Measurements from ENCODE around the gene DYNC1LI2. TPM values are rescaled to one million over a fixed set of nuclear protein-coding genes. Genes with fewer than 3 reads are reported as not detected.

Gene DYNC1LI2
- total and polyA plus RNA-seq, 9 of the 15 experiments (the other 6 are each of a cell fraction or from before 2014, with no cell fraction given), result 5.1 to 48.9 (median 38.2) TPM

GRCh38 chr16:66728117-66728787 lies 23.2 kb downstream of the DYNC1LI2 start (continued):
- peak; percentile 22 for TF ChIP-seq CTCFL (IDR thresholded peaks at IDR 0.05; ENCODE audit: borderline replicate concordance, insufficient read depth, low read depth, low read length, poor library complexity, severe bottlenecking)
- TF ChIP-seq RAD21 (CRISPR knock-in tag; conservative IDR thresholded peaks at IDR 0.05 in 1 of 2, IDR thresholded peaks at IDR 0.05 in 1 of 2), result peak; percentile 35 to 58; a peak in 3 of 4 replicates
- no peak for TF ChIP-seq MCM5 (IDR thresholded peaks at IDR 0.05; ENCODE audit: low read depth)
- no peak for TF ChIP-seq EP300 (IDR thresholded peaks at IDR 0.05; ENCODE audit: low read length)
- no peak for TF ChIP-seq E2F6 (IDR thresholded peaks at IDR 0.05; ENCODE audit: borderline replicate concordance in 1 of 2, extremely low read depth in 1 of 2, insufficient read depth in 1 of 2, insufficient read length in 1 of 2, low read depth in 1 of 2, low read length in 1 of 2, poor library complexity in 1 of 2, severe bottlenecking in 1 of 2)
- TF ChIP-seq KAT8 (IDR thresholded peaks at IDR 0.05; ENCODE audit: low read depth), result no peak
- TF ChIP-seq PPARD (CRISPR knock-in tag; IDR thresholded peaks at IDR 0.05), result no peak
- TF ChIP-seq TAF9B (IDR thresholded peaks at IDR 0.05; ENCODE audit: partially characterized antibody), result no peak
- TF ChIP-seq SIX5 (IDR thresholded peaks at IDR 0.05; ENCODE audit: borderline replicate concordance in 1 of 2, insufficient read depth in 1 of 2, low read depth in 1 of 2, low read length in 2 of 2), result no peak
- TF ChIP-seq NFE2L1 (tag; IDR thresholded peaks at IDR 0.05; ENCODE audit: borderline replicate concordance, low read depth), result no peak
- TF ChIP-seq RFX7 (CRISPR knock-in tag; IDR thresholded peaks at IDR 0.05), result no peak
- TF ChIP-seq ZBTB12 (CRISPR knock-in tag; IDR thresholded peaks at IDR 0.05), result no peak
- TF ChIP-seq HLTF (IDR thresholded peaks at IDR 0.05), result no peak
- TF ChIP-seq LARP7 (IDR thresholded peaks at IDR 0.05), result no peak
- no peak for TF ChIP-seq XRCC3 (IDR thresholded peaks at IDR 0.05)
- 0 out of 4 replicates have a peak, but pooled peaks of 1 of the 2 experiments have one; percentile 39 for TF ChIP-seq MAZ (CRISPR knock-in tag; conservative IDR thresholded peaks at IDR 0.05 in 1 of 2, IDR thresholded peaks at IDR 0.05 in 1 of 2)
- 0 out of 2 replicates have a peak, but pooled peaks have one; percentile 7 for TF ChIP-seq POLR2AphosphoS5 (IDR thresholded peaks at IDR 0.05; ENCODE audit: control insufficient read depth, insufficient read depth, low read depth, low read length)
- peak; percentile 28; the same call in 1 of the 2 replicates for TF ChIP-seq SMC3 (conservative IDR thresholded peaks at IDR 0.05; ENCODE audit: insufficient read depth, low read depth, low read length)
- TF ChIP-seq ZZZ3 (IDR thresholded peaks at IDR 0.05), result no peak

Data from K562 (cell line).